ENCODE results near the gene OLFML1. TPM values are rescaled to one million over a fixed set of nuclear protein-coding genes. Genes with fewer than 3 reads are reported as not detected.

The OLFML1 gene
- 0.14 TPM for polyA plus RNA-seq (2012; ENCODE audit: low read depth, missing spikeins)

- FAIRE-seq: no peak
- no peak for DNase-seq (ENCODE audit: insufficient read length, low spot score)
- TF ChIP-seq SPI1 (IDR thresholded peaks at IDR 0.05; ENCODE audit: low read depth, low read length) (no peak), PAX5 (IDR thresholded peaks at IDR 0.05; ENCODE audit: insufficient read depth, low read length, severe bottlenecking) (no peak), POU2F2 (IDR thresholded peaks at IDR 0.05; ENCODE audit: low read depth, low read length) (no peak), POLR2AphosphoS5 (IDR thresholded peaks at IDR 0.05; ENCODE audit: low read depth, low read length) (no peak), TAF1 (IDR thresholded peaks at IDR 0.05; ENCODE audit: low read depth, low read length) (no peak), POLR2A (IDR thresholded peaks at IDR 0.05; ENCODE audit: low read depth, low read length) (no peak)
These were observed at the start of gene OLFML1 for GRCh38 chr11:7485186-7486097. Gene OLFML1 (plus strand): TSS chr11:7485506. CDS start chr11:7485876, 370 bp downstream.

GRCh38 chr11:7436146-7436545 is 49.2 kb upstream of the OLFML1 start:
- TF ChIP-seq PAX5 (IDR thresholded peaks at IDR 0.05; ENCODE audit: insufficient read depth, low read length, severe bottlenecking) (no peak), POU2F2 (IDR thresholded peaks at IDR 0.05; ENCODE audit: low read depth, low read length) (no peak), SPI1 (IDR thresholded peaks at IDR 0.05; ENCODE audit: low read depth, low read length) (no peak), POLR2A (IDR thresholded peaks at IDR 0.05; ENCODE audit: low read depth, low read length) (no peak), TAF1 (IDR thresholded peaks at IDR 0.05; ENCODE audit: low read depth, low read length) (no peak), POLR2AphosphoS5 (IDR thresholded peaks at IDR 0.05; ENCODE audit: low read depth, low read length) (no peak)
- FAIRE-seq (no peak), DNase-seq (ENCODE audit: insufficient read length, low spot score) (no peak)

- DNase-seq (ENCODE audit: insufficient read length, low spot score) (peak; percentile 29), FAIRE-seq (peak; percentile 95)
- TF ChIP-seq POU2F2 (IDR thresholded peaks at IDR 0.05; ENCODE audit: low read depth, low read length): no peak
- TF ChIP-seq TAF1 (IDR thresholded peaks at IDR 0.05; ENCODE audit: low read depth, low read length): no peak
- TF ChIP-seq SPI1 (IDR thresholded peaks at IDR 0.05; ENCODE audit: low read depth, low read length): peak; percentile 68
- TF ChIP-seq PAX5 (IDR thresholded peaks at IDR 0.05; ENCODE audit: insufficient read depth, low read length, severe bottlenecking): no peak
These were observed 48.6 kb upstream of the OLFML1 start for GRCh38 chr11:7436657-7437056.

GRCh38 chr11:7437696-7438095 is 47.6 kb upstream of the OLFML1 start:
- TF ChIP-seq POLR2AphosphoS5 (IDR thresholded peaks at IDR 0.05; ENCODE audit: low read depth, low read length) (no peak), TAF1 (IDR thresholded peaks at IDR 0.05; ENCODE audit: low read depth, low read length) (no peak), POLR2A (IDR thresholded peaks at IDR 0.05; ENCODE audit: low read depth, low read length) (no peak), POU2F2 (IDR thresholded peaks at IDR 0.05; ENCODE audit: low read depth, low read length) (no peak), PAX5 (IDR thresholded peaks at IDR 0.05; ENCODE audit: insufficient read depth, low read length, severe bottlenecking) (no peak)
- no peak for DNase-seq (ENCODE audit: insufficient read length, low spot score)
- no peak for FAIRE-seq

GRCh38 chr11:7439746-7440320 is 45.5 kb upstream of the OLFML1 start:
- TF ChIP-seq SPI1 (IDR thresholded peaks at IDR 0.05; ENCODE audit: low read depth, low read length): no peak
- TF ChIP-seq POLR2AphosphoS5 (IDR thresholded peaks at IDR 0.05; ENCODE audit: low read depth, low read length): no peak
- TF ChIP-seq POU2F2 (IDR thresholded peaks at IDR 0.05; ENCODE audit: low read depth, low read length): no peak
- no peak for FAIRE-seq
- no peak for DNase-seq (ENCODE audit: insufficient read length, low spot score)

GRCh38 chr11:7442588-7443215 is 42.6 kb upstream of the OLFML1 start:
- DNase-seq (ENCODE audit: insufficient read length, low spot score) (peak; percentile 44), FAIRE-seq (peak; percentile 71)
- TF ChIP-seq SPI1 (IDR thresholded peaks at IDR 0.05; ENCODE audit: low read depth, low read length) (no peak), POU2F2 (IDR thresholded peaks at IDR 0.05; ENCODE audit: low read depth, low read length) (no peak), TAF1 (IDR thresholded peaks at IDR 0.05; ENCODE audit: low read depth, low read length) (no peak)

GRCh38 chr11:7444091-7444981 is 41.0 kb upstream of the OLFML1 start:
- FAIRE-seq: no peak
- no peak for DNase-seq (ENCODE audit: insufficient read length, low spot score)
- TF ChIP-seq POLR2AphosphoS5 (IDR thresholded peaks at IDR 0.05; ENCODE audit: low read depth, low read length) (no peak), POU2F2 (IDR thresholded peaks at IDR 0.05; ENCODE audit: low read depth, low read length) (no peak), POLR2A (IDR thresholded peaks at IDR 0.05; ENCODE audit: low read depth, low read length) (no peak), PAX5 (IDR thresholded peaks at IDR 0.05; ENCODE audit: insufficient read depth, low read length, severe bottlenecking) (no peak), SPI1 (IDR thresholded peaks at IDR 0.05; ENCODE audit: low read depth, low read length) (no peak), TAF1 (IDR thresholded peaks at IDR 0.05; ENCODE audit: low read depth, low read length) (no peak)

- no peak for TF ChIP-seq POLR2AphosphoS5 (IDR thresholded peaks at IDR 0.05; ENCODE audit: low read depth, low read length)
- TF ChIP-seq POU2F2 (IDR thresholded peaks at IDR 0.05; ENCODE audit: low read depth, low read length): no peak
- TF ChIP-seq SPI1 (IDR thresholded peaks at IDR 0.05; ENCODE audit: low read depth, low read length): no peak
- no peak for TF ChIP-seq POLR2A (IDR thresholded peaks at IDR 0.05; ENCODE audit: low read depth, low read length)
- no peak for TF ChIP-seq PAX5 (IDR thresholded peaks at IDR 0.05; ENCODE audit: insufficient read depth, low read length, severe bottlenecking)
- TF ChIP-seq TAF1 (IDR thresholded peaks at IDR 0.05; ENCODE audit: low read depth, low read length): no peak
- DNase-seq (ENCODE audit: insufficient read length, low spot score) (no peak), FAIRE-seq (no peak)
These were observed 39.7 kb upstream of the OLFML1 start for GRCh38 chr11:7445564-7445963.

- no peak for DNase-seq (ENCODE audit: insufficient read length, low spot score)
- TF ChIP-seq PAX5 (IDR thresholded peaks at IDR 0.05; ENCODE audit: insufficient read depth, low read length, severe bottlenecking) (no peak), POLR2A (IDR thresholded peaks at IDR 0.05; ENCODE audit: low read depth, low read length) (no peak), TAF1 (IDR thresholded peaks at IDR 0.05; ENCODE audit: low read depth, low read length) (no peak), POLR2AphosphoS5 (IDR thresholded peaks at IDR 0.05; ENCODE audit: low read depth, low read length) (no peak), POU2F2 (IDR thresholded peaks at IDR 0.05; ENCODE audit: low read depth, low read length) (no peak), SPI1 (IDR thresholded peaks at IDR 0.05; ENCODE audit: low read depth, low read length) (no peak)
- no peak for FAIRE-seq
These were observed 37.1 kb upstream of the OLFML1 start for GRCh38 chr11:7448201-7448600.
